22Rv1 (cell line): ENCODE measurements around the gene LRRC17.

Source experiments
- ZFX ChIP-seq: fragments of 450-650 bp; IDR thresholded peaks from 2 replicates; pipeline ENCODE4 v1.6.1; 2017; ENCODE audit warnings: antibody characterized with exemption, borderline replicate concordance
- TF ChIP-seq, protein P1 (sequence below): fragments of 450-650 bp; IDR thresholded peaks from 2 replicates; pipeline ENCODE4 v1.5.1; 2017; ENCODE audit warnings: mild to moderate bottlenecking

DNA sequence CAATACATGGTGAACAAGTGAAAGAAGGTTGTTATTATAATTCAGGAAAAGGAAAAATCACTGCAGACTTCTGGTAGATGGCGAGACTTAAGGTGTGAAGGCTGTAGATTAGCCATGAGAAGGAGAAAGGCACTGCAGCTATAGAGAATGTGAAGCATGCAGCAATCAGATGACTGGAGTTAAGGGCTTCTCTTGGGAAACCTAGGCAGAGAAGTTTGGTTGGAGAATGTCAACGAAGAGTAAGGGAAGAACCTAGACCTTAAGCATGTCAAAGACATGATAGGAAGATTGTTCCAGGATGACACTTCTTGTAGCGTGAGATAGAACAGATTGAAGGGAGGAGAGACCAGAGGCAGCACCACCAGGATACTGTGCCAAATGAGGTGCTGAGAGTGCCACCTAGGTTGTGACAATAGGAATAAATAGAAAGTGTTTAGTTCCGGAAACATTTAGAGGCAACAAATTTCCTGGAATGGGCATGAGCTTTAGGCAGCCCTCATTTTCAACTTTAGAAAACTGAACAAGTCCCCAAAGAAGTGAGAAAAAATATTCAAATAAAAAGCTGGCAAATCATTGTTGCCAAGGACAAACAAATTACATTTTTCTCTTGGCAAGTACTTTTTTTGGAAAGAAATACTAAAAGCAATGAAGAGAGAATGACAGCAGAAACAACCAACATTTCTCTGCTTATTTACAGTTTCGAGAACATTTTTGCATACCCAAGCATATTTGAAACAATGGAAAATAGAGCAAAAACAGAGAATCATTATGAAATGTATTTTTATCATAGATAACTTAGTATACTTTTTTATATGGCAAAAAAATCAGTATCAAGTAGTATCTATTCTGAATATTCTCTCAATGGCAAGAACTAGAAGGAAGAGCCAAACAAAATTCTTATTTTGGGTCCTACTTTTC, 4.9 kb downstream of the LRRC17 start:
- TF ChIP-seq, protein P1, sequence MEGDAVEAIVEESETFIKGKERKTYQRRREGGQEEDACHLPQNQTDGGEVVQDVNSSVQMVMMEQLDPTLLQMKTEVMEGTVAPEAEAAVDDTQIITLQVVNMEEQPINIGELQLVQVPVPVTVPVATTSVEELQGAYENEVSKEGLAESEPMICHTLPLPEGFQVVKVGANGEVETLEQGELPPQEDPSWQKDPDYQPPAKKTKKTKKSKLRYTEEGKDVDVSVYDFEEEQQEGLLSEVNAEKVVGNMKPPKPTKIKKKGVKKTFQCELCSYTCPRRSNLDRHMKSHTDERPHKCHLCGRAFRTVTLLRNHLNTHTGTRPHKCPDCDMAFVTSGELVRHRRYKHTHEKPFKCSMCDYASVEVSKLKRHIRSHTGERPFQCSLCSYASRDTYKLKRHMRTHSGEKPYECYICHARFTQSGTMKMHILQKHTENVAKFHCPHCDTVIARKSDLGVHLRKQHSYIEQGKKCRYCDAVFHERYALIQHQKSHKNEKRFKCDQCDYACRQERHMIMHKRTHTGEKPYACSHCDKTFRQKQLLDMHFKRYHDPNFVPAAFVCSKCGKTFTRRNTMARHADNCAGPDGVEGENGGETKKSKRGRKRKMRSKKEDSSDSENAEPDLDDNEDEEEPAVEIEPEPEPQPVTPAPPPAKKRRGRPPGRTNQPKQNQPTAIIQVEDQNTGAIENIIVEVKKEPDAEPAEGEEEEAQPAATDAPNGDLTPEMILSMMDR, result peak; percentile 18
- TF ChIP-seq ZFX, result no peak
